MCF 10A (cell line): ENCODE results near the gene CETN3. TPM values are rescaled to one million over a fixed set of nuclear protein-coding genes. Genes with fewer than 3 reads are reported as not detected.

ENCODE experiments used
- BruUV-seq: library from RNA; stranded (reverse); fragments of 400-500 nt; replicated peaks from 2 replicates; lab custom pipeline; 2021; lab: Mats Ljungman, UMichigan
- CTCF ChIA-PET: fragments of 300-600 bp; sonication (Branson Sonifier 250); formaldehyde crosslinking; extraction: SDS; loops from one replicate; lab custom pipeline; 2021; ENCODE audit warnings: antibody characterized with exemption, inconsistent platforms; lab: Yijun Ruan, JAX
- POLR2A ChIA-PET: fragments of 300-600, 350-650 bp; sonication (Branson Sonifier 250); formaldehyde crosslinking; extraction: SDS; loops from one replicate; lab custom pipeline; 2020; ENCODE audit warnings: antibody characterized with exemption, inconsistent platforms; lab: Yijun Ruan, JAX
- DNase-seq: peaks from one replicate; pipeline ENCODE4 v3.0.0-alpha.2; 2018; ENCODE audit not compliant: unreplicated experiment
- H3K27ac Mint-ChIP-seq: one replicate; pipeline ENCODE4 v1.8.0; 2022; ENCODE audit warnings: mild to moderate bottlenecking, low read depth, mixed read lengths; ENCODE audit not compliant: unreplicated experiment
- H3K27me3 Mint-ChIP-seq: one replicate; pipeline ENCODE4 v1.8.0; 2022; ENCODE audit warnings: mixed read lengths; ENCODE audit not compliant: insufficient read depth, unreplicated experiment
- H3K36me3 Mint-ChIP-seq: one replicate; pipeline ENCODE4 v1.8.0; 2022; ENCODE audit warnings: mild to moderate bottlenecking, moderate library complexity, mixed read lengths; ENCODE audit not compliant: insufficient read depth, unreplicated experiment
- H3K4me1 Mint-ChIP-seq: one replicate; pipeline ENCODE4 v1.8.0; 2022; ENCODE audit warnings: mixed read lengths; ENCODE audit not compliant: insufficient read depth, unreplicated experiment
- H3K4me3 Mint-ChIP-seq: one replicate; pipeline ENCODE4 v1.8.0; 2022; ENCODE audit warnings: mild to moderate bottlenecking, moderate library complexity, mixed read lengths; ENCODE audit not compliant: unreplicated experiment
- H3K9me3 Mint-ChIP-seq: one replicate; pipeline ENCODE4 v1.8.0; 2022; ENCODE audit warnings: mixed read lengths; ENCODE audit not compliant: unreplicated experiment
- CTCF ChIP-seq: fragments of 200-600 bp; IDR thresholded peaks from one replicate; pipeline ENCODE4 v1.8.0; 2022; ENCODE audit warnings: antibody characterized with exemption, mild to moderate bottlenecking; ENCODE audit not compliant: unreplicated experiment
- intact Hi-C: fragments of 100-400 bp; cut with micrococcal nuclease; formaldehyde crosslinking; loops from 2 replicates; pipeline ENCODE4 v1.14.1; 2022
- total RNA-seq: library from RNA; stranded (reverse); gene quantifications from 2 replicates; pipeline ENCODE4 v1.2.3, GENCODE V29; 2022

Gene CETN3
- total RNA-seq, 1 experiment from 2014 or later, result 24.8 TPM

DNA sequence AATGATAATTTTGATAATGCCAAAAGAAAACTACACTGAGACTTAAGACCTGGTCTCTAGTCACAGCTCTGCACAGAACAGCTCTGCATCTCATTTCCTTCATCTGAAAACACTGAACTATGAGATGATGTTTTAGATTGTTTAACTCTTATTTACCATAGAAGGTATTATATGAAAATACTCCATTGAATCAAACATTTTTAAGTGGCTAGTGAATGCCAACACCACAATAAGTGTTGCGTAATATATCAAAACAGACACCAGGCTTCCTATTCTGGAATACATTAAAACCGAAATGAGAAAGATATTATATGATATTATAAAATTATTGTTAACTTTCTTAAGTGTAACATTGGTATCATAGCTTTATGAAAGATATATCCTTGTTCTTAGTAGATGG lies 14.6 kb downstream of the CETN3 start:
- TF ChIP-seq CTCF, result no peak
- ChIA-PET POLR2A (interaction anchor here (2.0 kb wide), 1 partner anchor 15 kb away, joined by 8 read pairs; the partner anchor contains the start of gene CETN3), CTCF (interaction anchor here (0.7 kb wide), 1 partner anchor 50 kb away, joined by 3 read pairs; no protein-coding TSS in a partner anchor)
- intact Hi-C loops, result no loop called here
- H3K27me3 Mint-ChIP-seq, result no peaks in the 10 kb centered on the region
- no peak for DNase-seq
- H3K27ac Mint-ChIP-seq, result no peak overlapping the region
- H3K4me3 Mint-ChIP-seq, result no peak overlapping the region
- peaks cover 29% of the 10 kb centered on the region for H3K36me3 Mint-ChIP-seq
- H3K4me1 Mint-ChIP-seq, result no peaks in the 10 kb centered on the region
- no TSS peak for BruUV-seq
- no peaks in the 10 kb centered on the region for H3K9me3 Mint-ChIP-seq

- ChIA-PET CTCF (interaction anchor here (0.8 to 6.0 kb wide), 3 partner anchors 115 to 1662 kb away, joined by 3 to 76 read pairs (median 4); no protein-coding TSS in a partner anchor), POLR2A (interaction anchor here (1.2 kb wide), 1 partner anchor 29 kb away, joined by 3 read pairs; no protein-coding TSS in a partner anchor)
- intact Hi-C loops, result no loop called here
- Mint-ChIP-seq H3K4me1 (no peaks in the 10 kb centered on the region), H3K4me3 (no peak overlapping the region), H3K36me3 (peaks cover 12% of the 10 kb centered on the region), H3K27me3 (no peaks in the 10 kb centered on the region), H3K9me3 (no peaks in the 10 kb centered on the region), H3K27ac (no peak overlapping the region)
- BruUV-seq, result no TSS peak
- no peak for TF ChIP-seq CTCF
- no peak for DNase-seq
Observed at GRCh38 chr5:90390928-90391327, 18.6 kb downstream of the CETN3 start.

GRCh38 chr5:90390326-90390725 lies 19.2 kb downstream of the CETN3 start:
- no peak for DNase-seq
- no peaks in the 10 kb centered on the region for H3K27me3 Mint-ChIP-seq
- peaks cover 12% of the 10 kb centered on the region for H3K36me3 Mint-ChIP-seq
- ChIA-PET POLR2A (interaction anchor here (1.2 kb wide), 1 partner anchor 28 kb away, joined by 3 read pairs; no protein-coding TSS in a partner anchor), CTCF (interaction anchor here (0.6 to 6.0 kb wide), 4 partner anchors 12 to 1661 kb away, joined by 3 to 76 read pairs (median 3); no protein-coding TSS in a partner anchor)
- BruUV-seq, result no TSS peak
- intact Hi-C loops, result no loop called here
- no peak for TF ChIP-seq CTCF
- H3K27ac Mint-ChIP-seq, result no peak overlapping the region
- H3K4me1 Mint-ChIP-seq, result no peaks in the 10 kb centered on the region
- no peak overlapping the region for H3K4me3 Mint-ChIP-seq
- H3K9me3 Mint-ChIP-seq, result no peaks in the 10 kb centered on the region

GRCh38 chr5:90387508-90387907 lies 22.0 kb downstream of the CETN3 start:
- H3K27me3 Mint-ChIP-seq, result no peaks in the 10 kb centered on the region
- DNase-seq, result no peak
- H3K9me3 Mint-ChIP-seq, result no peaks in the 10 kb centered on the region
- ChIA-PET CTCF (interaction anchor here (0.6 to 6.0 kb wide), 10 partner anchors 14 to 1665 kb away, joined by 3 to 76 read pairs (median 4); no protein-coding TSS in a partner anchor), POLR2A (interaction anchor here (0.8 kb wide), 2 partner anchors 12 to 18 kb away, joined by 3 to 5 read pairs; no protein-coding TSS in a partner anchor)
- peaks cover 8% of the 10 kb centered on the region for H3K36me3 Mint-ChIP-seq
- intact Hi-C loops, result loop anchor here (2.0 to 5.0 kb wide), 2 partner anchors 120 to 1661 kb away; no protein-coding TSS in a partner anchor
- no TSS peak for BruUV-seq
- no peak overlapping the region for H3K4me3 Mint-ChIP-seq
- no peaks in the 10 kb centered on the region for H3K4me1 Mint-ChIP-seq
- no peak overlapping the region for H3K27ac Mint-ChIP-seq
- no peak for TF ChIP-seq CTCF
